ENCODE measurements around the gene SERTAD1.

The SERTAD1 gene

DNA sequence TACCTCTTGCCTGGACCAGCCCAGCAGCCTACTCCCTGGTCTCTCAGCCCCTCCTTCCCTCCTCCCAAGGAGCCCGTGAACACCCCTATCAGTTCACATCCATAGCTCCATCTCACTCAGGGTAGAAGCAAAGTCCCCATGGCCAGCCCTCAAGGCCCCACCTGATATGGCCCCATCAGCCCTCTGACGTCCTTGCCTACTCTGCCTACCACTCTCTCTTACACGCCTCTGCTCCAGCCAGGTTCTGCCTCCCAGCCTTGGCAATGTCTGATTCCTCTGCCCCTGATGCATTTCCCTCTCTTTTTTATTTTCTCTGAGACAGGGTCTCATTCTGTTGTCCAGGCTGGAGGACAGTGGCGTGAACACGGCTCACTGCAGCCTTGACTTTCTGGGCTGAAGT, 26.2 kb upstream of the SERTAD1 start:
- Histone ChIP-seq H3K27ac (no peak overlapping the region), H3K4me3 (ENCODE audit: low read depth, low read length) (no peak overlapping the region), H3K4me1 (no peaks in the 10 kb centered on the region), H3K9me3 (ENCODE audit: control insufficient read depth, low read length) (no peaks in the 10 kb centered on the region), H2AFZ (no peak overlapping the region), H3K36me3 (ENCODE audit: control insufficient read depth, insufficient read depth, low read length) (no peaks in the 10 kb centered on the region), H3K4me2 (ENCODE audit: low read length) (no peak overlapping the region), H3K27me3 (ENCODE audit: control insufficient read depth, insufficient read depth, low read length) (no peaks in the 10 kb centered on the region), H3K79me2 (no peaks in the 10 kb centered on the region), H3K9ac (no peak overlapping the region)
- TF ChIP-seq, protein P1, sequence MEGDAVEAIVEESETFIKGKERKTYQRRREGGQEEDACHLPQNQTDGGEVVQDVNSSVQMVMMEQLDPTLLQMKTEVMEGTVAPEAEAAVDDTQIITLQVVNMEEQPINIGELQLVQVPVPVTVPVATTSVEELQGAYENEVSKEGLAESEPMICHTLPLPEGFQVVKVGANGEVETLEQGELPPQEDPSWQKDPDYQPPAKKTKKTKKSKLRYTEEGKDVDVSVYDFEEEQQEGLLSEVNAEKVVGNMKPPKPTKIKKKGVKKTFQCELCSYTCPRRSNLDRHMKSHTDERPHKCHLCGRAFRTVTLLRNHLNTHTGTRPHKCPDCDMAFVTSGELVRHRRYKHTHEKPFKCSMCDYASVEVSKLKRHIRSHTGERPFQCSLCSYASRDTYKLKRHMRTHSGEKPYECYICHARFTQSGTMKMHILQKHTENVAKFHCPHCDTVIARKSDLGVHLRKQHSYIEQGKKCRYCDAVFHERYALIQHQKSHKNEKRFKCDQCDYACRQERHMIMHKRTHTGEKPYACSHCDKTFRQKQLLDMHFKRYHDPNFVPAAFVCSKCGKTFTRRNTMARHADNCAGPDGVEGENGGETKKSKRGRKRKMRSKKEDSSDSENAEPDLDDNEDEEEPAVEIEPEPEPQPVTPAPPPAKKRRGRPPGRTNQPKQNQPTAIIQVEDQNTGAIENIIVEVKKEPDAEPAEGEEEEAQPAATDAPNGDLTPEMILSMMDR (IDR thresholded peaks at IDR 0.05) = no peak

DNA sequence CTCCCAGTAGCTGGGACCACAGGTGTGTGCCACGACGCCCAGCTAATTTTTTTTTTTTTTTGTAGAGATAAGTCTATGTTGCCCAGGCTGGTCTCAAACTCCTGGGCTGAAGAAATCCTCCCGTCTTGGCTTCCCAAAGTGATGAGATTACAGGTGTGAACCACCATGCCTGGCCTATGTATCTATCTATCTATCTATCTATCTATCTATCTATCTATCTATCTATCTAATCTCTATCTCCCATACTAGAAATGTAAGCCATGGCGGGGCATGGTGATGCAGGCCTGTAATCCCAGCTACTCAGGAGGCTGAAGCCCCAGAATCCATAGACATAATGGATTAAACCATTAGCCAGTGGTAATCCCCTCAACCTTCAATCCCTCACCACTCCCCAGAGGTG, 24.9 kb upstream of the SERTAD1 start:
- H3K4me2 ChIP-seq (ENCODE audit: low read length) = no peak overlapping the region
- no peaks in the 10 kb centered on the region for H3K36me3 ChIP-seq (ENCODE audit: control insufficient read depth, insufficient read depth, low read length)
- H3K27me3 ChIP-seq (ENCODE audit: control insufficient read depth, insufficient read depth, low read length) = no peaks in the 10 kb centered on the region
- no peak overlapping the region for H3K27ac ChIP-seq
- TF ChIP-seq, protein P1 (IDR thresholded peaks at IDR 0.05) = no peak
- H3K79me2 ChIP-seq = no peaks in the 10 kb centered on the region
- H3K9me3 ChIP-seq (ENCODE audit: control insufficient read depth, low read length) = no peaks in the 10 kb centered on the region
- no peak overlapping the region for H3K9ac ChIP-seq
- H2AFZ ChIP-seq = no peak overlapping the region
- no peak overlapping the region for H3K4me3 ChIP-seq (ENCODE audit: low read depth, low read length)
- H3K4me1 ChIP-seq = peaks cover 4% of the 10 kb centered on the region

DNA sequence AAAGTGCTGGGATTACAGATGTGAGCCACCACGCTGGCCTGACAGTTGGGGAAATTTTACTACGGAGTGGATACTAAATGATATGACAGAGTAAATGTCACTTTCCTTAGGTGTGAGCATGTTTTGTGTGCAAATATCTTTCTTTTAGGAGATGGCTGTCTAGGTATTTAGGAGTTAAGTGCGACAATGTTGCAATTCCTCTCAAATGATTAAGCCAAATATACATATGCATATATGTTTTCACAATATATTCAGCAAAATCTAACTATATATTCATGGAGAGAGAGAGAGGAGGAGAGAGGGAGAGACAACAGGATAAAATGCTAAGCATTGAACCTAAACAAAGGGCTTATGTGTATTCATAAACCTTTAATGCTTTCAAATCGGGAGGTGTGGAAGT, 23.7 kb upstream of the SERTAD1 start:
- H3K4me2 ChIP-seq (ENCODE audit: low read length) = no peak overlapping the region
- no peak overlapping the region for H3K4me3 ChIP-seq (ENCODE audit: low read depth, low read length)
- H3K4me1 ChIP-seq = peaks cover 11% of the 10 kb centered on the region
- no peak overlapping the region for H3K27ac ChIP-seq
- TF ChIP-seq, protein P1 (IDR thresholded peaks at IDR 0.05) = no peak
- no peaks in the 10 kb centered on the region for H3K27me3 ChIP-seq (ENCODE audit: control insufficient read depth, insufficient read depth, low read length)
- H2AFZ ChIP-seq = no peak overlapping the region
- no peaks in the 10 kb centered on the region for H3K9me3 ChIP-seq (ENCODE audit: control insufficient read depth, low read length)
- H3K36me3 ChIP-seq (ENCODE audit: control insufficient read depth, insufficient read depth, low read length) = no peaks in the 10 kb centered on the region
- H3K9ac ChIP-seq = no peak overlapping the region
- no peaks in the 10 kb centered on the region for H3K79me2 ChIP-seq

DNA sequence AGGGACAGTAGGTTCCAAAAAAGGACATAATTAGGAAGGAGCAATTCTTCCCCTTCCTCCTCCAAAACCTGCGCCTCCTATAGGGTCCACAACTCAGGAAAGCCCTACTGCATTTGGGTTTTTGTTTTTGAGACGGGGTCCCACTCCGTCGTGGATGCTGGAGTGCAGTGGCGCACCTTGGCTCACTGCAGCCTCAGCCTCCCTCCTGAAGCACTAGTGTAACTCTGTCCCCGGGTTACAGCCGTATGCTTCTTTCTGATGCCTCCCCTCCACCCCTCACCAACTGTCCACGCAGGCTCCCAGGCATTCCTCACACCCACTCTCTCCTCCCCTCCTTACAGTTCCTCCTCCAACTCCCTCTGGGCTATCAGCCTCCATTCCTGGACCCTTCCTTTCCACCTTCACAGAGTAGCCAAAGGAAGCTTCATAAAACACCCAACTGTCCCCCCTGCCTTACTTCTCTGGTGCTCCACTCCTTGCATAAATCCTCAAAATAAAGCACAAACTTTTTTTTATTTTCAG, 20.5 kb upstream of the SERTAD1 start:
- H3K36me3 ChIP-seq (ENCODE audit: control insufficient read depth, insufficient read depth, low read length) = no peaks in the 10 kb centered on the region

More for the DNA sequence above, 20.5 kb upstream of the SERTAD1 start:
- H3K79me2 ChIP-seq = peaks cover 6% of the 10 kb centered on the region
- peak overlapping the region; percentile 82 for H2AFZ ChIP-seq
- H3K27me3 ChIP-seq (ENCODE audit: control insufficient read depth, insufficient read depth, low read length) = no peaks in the 10 kb centered on the region
- H3K4me1 ChIP-seq = peaks cover 20% of the 10 kb centered on the region
- peak overlapping the region; percentile 98 for H3K27ac ChIP-seq
- no peak overlapping the region for H3K9ac ChIP-seq
- TF ChIP-seq, protein P1 (IDR thresholded peaks at IDR 0.05) = no peak
- no peaks in the 10 kb centered on the region for H3K9me3 ChIP-seq (ENCODE audit: control insufficient read depth, low read length)
- peak overlapping the region; percentile 38 for H3K4me3 ChIP-seq (ENCODE audit: low read depth, low read length)
- peak overlapping the region; percentile 90 for H3K4me2 ChIP-seq (ENCODE audit: low read length)

All from parathyroid adenoma (tissue), 2 donors.